Measurements from ENCODE around the gene MGAT5. TPM values are rescaled to one million over a fixed set of nuclear protein-coding genes. Genes with fewer than 3 reads are reported as not detected.

MGAT5 gene
- total RNA-seq, 1 donor from 2014 or later: 60.3 TPM

- FAIRE-seq: no peak
- no peak for DNase-seq (ENCODE audit: low spot score in 2 of 2)
Observed at GRCh38 chr2:134386310-134386709, 132.4 kb downstream of the MGAT5 start.

- no peak for DNase-seq (ENCODE audit: low spot score in 2 of 2)
- no peak for FAIRE-seq
Observed at GRCh38 chr2:134389381-134389780, 135.5 kb downstream of the MGAT5 start.

- DNase-seq (ENCODE audit: low spot score in 2 of 2) (no peak), FAIRE-seq (no peak)
Observed at GRCh38 chr2:134391751-134392160, 137.9 kb downstream of the MGAT5 start.

- no peak for DNase-seq (ENCODE audit: low spot score in 2 of 2)
- no peak for FAIRE-seq
Observed at GRCh38 chr2:134392442-134393074, 138.7 kb downstream of the MGAT5 start.

- DNase-seq (ENCODE audit: low spot score in 2 of 2): no peak
Observed at GRCh38 chr2:134393075-134393461, 139.2 kb downstream of the MGAT5 start.

GRCh38 chr2:134395779-134396178 is 141.9 kb downstream of the MGAT5 start:
- FAIRE-seq: no peak
- DNase-seq (ENCODE audit: low spot score in 2 of 2): no peak

More at GRCh38 chr2:134393075-134393461, 139.2 kb downstream of the MGAT5 start:
- FAIRE-seq: no peak

- FAIRE-seq (no peak), DNase-seq (ENCODE audit: low spot score in 2 of 2) (no peak)
Observed at GRCh38 chr2:134396493-134396892, 142.6 kb downstream of the MGAT5 start.

GRCh38 chr2:134397146-134397896 is 143.4 kb downstream of the MGAT5 start:
- DNase-seq (ENCODE audit: low spot score in 2 of 2) (no peak), FAIRE-seq (no peak)

GRCh38 chr2:134398300-134398699 is 144.4 kb downstream of the MGAT5 start:
- FAIRE-seq: no peak
- no peak for DNase-seq (ENCODE audit: low spot score in 2 of 2)

- DNase-seq (ENCODE audit: low spot score in 2 of 2): no peak
- no peak for FAIRE-seq
Observed at GRCh38 chr2:134399096-134399495, 145.2 kb downstream of the MGAT5 start.

- FAIRE-seq (no peak), DNase-seq (ENCODE audit: low spot score in 2 of 2) (no peak)
Observed at GRCh38 chr2:134401081-134401497, 147.2 kb downstream of the MGAT5 start.

GRCh38 chr2:134401789-134402188 is 147.9 kb downstream of the MGAT5 start:
- DNase-seq (ENCODE audit: low spot score in 2 of 2) (peak in 1 of 2 donors; percentile 12), FAIRE-seq (no peak)

GRCh38 chr2:134402410-134402809 is 148.5 kb downstream of the MGAT5 start:
- FAIRE-seq: no peak
- no peak for DNase-seq (ENCODE audit: low spot score in 2 of 2)

- DNase-seq (ENCODE audit: low spot score in 2 of 2): no peak
Observed at GRCh38 chr2:134405611-134406081, 151.8 kb downstream of the MGAT5 start.

GRCh38 chr2:134406311-134406710 is 152.4 kb downstream of the MGAT5 start:
- DNase-seq (ENCODE audit: low spot score in 2 of 2) (no peak), FAIRE-seq (no peak)

More at GRCh38 chr2:134405611-134406081, 151.8 kb downstream of the MGAT5 start:
- no peak for FAIRE-seq

- DNase-seq (ENCODE audit: low spot score in 2 of 2) (no peak), FAIRE-seq (no peak)
Observed at GRCh38 chr2:134406736-134407135, 152.9 kb downstream of the MGAT5 start.

GRCh38 chr2:134407154-134407890 is 153.4 kb downstream of the MGAT5 start:
- FAIRE-seq: no peak
- DNase-seq (ENCODE audit: low spot score in 2 of 2): no peak

- DNase-seq (ENCODE audit: low spot score in 2 of 2) (no peak), FAIRE-seq (no peak)
Observed at GRCh38 chr2:134408386-134408785, 154.5 kb downstream of the MGAT5 start.

GRCh38 chr2:134408791-134409190 is 154.9 kb downstream of the MGAT5 start:
- no peak for FAIRE-seq
- no peak for DNase-seq (ENCODE audit: low spot score in 2 of 2)

- no peak for FAIRE-seq
- DNase-seq (ENCODE audit: low spot score in 2 of 2): no peak
Observed at GRCh38 chr2:134410006-134410405, 156.1 kb downstream of the MGAT5 start.

GRCh38 chr2:134410831-134411231 is 157.0 kb downstream of the MGAT5 start:
- FAIRE-seq: no peak
- no peak for DNase-seq (ENCODE audit: low spot score in 2 of 2)
